OCI-LY3 (cell line): ENCODE measurements around the gene GIPC1.
A peak's percentile ranks its signal among the peaks of the same experiment; 100 is the strongest.

ENCODE experiments used
- EZH2phosphoT487 ChIP-seq: fragments of 200-600 bp; shearing (Covaris generic); IDR thresholded peaks from 2 replicates; pipeline ENCODE4 v1.6.1; 2018; ENCODE audit warnings: antibody characterized with exemption, mixed run types, low read depth
- TF ChIP-seq, protein P1 (sequence below): fragments of 200-600, 300-600 bp; sonication (generic); IDR thresholded peaks from 2 replicates; pipeline ENCODE4 v1.5.1; 2014; ENCODE audit warnings: antibody characterized with exemption, low read length, low read depth

DNA sequence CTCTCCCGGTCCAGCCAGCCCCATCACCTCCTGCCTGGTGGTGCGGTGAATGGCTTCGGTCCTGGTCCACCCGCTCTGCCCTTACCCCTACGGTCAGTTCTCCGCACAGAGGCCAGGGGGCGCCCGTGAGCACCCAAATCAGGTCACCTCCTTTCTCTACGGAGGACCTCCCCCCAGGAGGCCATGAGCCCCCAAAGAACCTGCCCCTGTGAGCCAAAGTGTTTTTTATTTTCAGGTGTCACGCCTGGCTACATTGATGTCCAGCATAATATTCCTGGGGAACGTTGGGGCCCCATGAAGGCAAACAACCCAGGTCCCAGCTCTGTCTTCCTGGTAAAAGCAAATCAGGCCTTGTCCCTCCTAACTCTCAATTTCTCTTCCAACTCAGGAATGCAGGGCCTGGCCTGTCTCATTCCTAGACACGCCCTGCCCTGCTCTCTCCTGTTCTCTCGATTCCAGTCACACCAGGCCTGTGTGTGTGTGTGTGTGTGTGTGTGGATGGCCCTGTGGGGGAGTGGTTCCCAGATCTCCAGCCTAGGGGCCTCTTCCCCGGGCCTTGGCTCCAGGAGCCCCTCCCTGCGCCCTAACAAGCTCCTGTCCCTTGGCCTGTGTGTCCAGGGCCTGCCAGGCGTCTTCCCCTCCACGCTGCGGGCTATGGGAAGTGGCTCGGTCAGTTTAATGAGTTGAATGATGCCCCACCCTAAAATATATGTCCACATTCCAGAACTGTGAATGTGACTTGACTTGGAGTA lies 9.7 kb upstream of the GIPC1 start:
- TF ChIP-seq, protein P1, sequence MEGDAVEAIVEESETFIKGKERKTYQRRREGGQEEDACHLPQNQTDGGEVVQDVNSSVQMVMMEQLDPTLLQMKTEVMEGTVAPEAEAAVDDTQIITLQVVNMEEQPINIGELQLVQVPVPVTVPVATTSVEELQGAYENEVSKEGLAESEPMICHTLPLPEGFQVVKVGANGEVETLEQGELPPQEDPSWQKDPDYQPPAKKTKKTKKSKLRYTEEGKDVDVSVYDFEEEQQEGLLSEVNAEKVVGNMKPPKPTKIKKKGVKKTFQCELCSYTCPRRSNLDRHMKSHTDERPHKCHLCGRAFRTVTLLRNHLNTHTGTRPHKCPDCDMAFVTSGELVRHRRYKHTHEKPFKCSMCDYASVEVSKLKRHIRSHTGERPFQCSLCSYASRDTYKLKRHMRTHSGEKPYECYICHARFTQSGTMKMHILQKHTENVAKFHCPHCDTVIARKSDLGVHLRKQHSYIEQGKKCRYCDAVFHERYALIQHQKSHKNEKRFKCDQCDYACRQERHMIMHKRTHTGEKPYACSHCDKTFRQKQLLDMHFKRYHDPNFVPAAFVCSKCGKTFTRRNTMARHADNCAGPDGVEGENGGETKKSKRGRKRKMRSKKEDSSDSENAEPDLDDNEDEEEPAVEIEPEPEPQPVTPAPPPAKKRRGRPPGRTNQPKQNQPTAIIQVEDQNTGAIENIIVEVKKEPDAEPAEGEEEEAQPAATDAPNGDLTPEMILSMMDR = peak; percentile 74
- TF ChIP-seq EZH2phosphoT487 = no peak
